ENCODE measurements around the gene TSPAN14.

TSPAN14 gene

GRCh38 chr10:80506836-80507487 lies 52.9 kb downstream of the TSPAN14 start:
- Histone ChIP-seq H3K27me3 (ENCODE audit: control insufficient read depth, insufficient read depth, low read length) (no peaks in the 10 kb centered on the region), H3K27ac (ENCODE audit: low read length) (no peak overlapping the region), H3K4me1 (ENCODE audit: control insufficient read depth, low read depth, low read length) (peaks cover 20% of the 10 kb centered on the region), H3K36me3 (ENCODE audit: control insufficient read depth, low read depth, low read length) (peaks cover 14% of the 10 kb centered on the region), H3K4me3 (ENCODE audit: low read length) (no peak overlapping the region), H3K9me3 (ENCODE audit: control insufficient read depth, low read depth, low read length) (no peaks in the 10 kb centered on the region), H3K9ac (ENCODE audit: low read length) (no peak overlapping the region)

- peaks cover 33% of the 10 kb centered on the region for H3K36me3 ChIP-seq (ENCODE audit: control insufficient read depth, low read depth, low read length)
- no peaks in the 10 kb centered on the region for H3K9me3 ChIP-seq (ENCODE audit: control insufficient read depth, low read depth, low read length)
- no peak overlapping the region for H3K27ac ChIP-seq (ENCODE audit: low read length)
- H3K4me3 ChIP-seq (ENCODE audit: low read length), result no peak overlapping the region
- no peaks in the 10 kb centered on the region for H3K27me3 ChIP-seq (ENCODE audit: control insufficient read depth, insufficient read depth, low read length)
- no peak overlapping the region for H3K9ac ChIP-seq (ENCODE audit: low read length)
- H3K4me1 ChIP-seq (ENCODE audit: control insufficient read depth, low read depth, low read length), result peaks cover 9% of the 10 kb centered on the region
These were observed 54.9 kb downstream of the TSPAN14 start for GRCh38 chr10:80509108-80509402.

- peaks cover 4% of the 10 kb centered on the region for H3K4me1 ChIP-seq (ENCODE audit: control insufficient read depth, low read depth, low read length)
- H3K27ac ChIP-seq (ENCODE audit: low read length), result no peak overlapping the region
- H3K4me3 ChIP-seq (ENCODE audit: low read length), result no peak overlapping the region
- H3K9me3 ChIP-seq (ENCODE audit: control insufficient read depth, low read depth, low read length), result no peaks in the 10 kb centered on the region
- H3K27me3 ChIP-seq (ENCODE audit: control insufficient read depth, insufficient read depth, low read length), result no peaks in the 10 kb centered on the region
- H3K36me3 ChIP-seq (ENCODE audit: control insufficient read depth, low read depth, low read length), result peaks cover 38% of the 10 kb centered on the region
- no peak overlapping the region for H3K9ac ChIP-seq (ENCODE audit: low read length)
These were observed 55.5 kb downstream of the TSPAN14 start for GRCh38 chr10:80509403-80510161.

GRCh38 chr10:80512031-80512526 lies 58.0 kb downstream of the TSPAN14 start:
- Histone ChIP-seq H3K4me3 (ENCODE audit: low read length) (no peak overlapping the region), H3K9ac (ENCODE audit: low read length) (no peak overlapping the region), H3K36me3 (ENCODE audit: control insufficient read depth, low read depth, low read length) (peaks cover 51% of the 10 kb centered on the region), H3K9me3 (ENCODE audit: control insufficient read depth, low read depth, low read length) (no peaks in the 10 kb centered on the region), H3K4me1 (ENCODE audit: control insufficient read depth, low read depth, low read length) (no peaks in the 10 kb centered on the region), H3K27ac (ENCODE audit: low read length) (no peak overlapping the region), H3K27me3 (ENCODE audit: control insufficient read depth, insufficient read depth, low read length) (no peaks in the 10 kb centered on the region)

- H3K27me3 ChIP-seq (ENCODE audit: control insufficient read depth, insufficient read depth, low read length), result no peaks in the 10 kb centered on the region
- no peaks in the 10 kb centered on the region for H3K9me3 ChIP-seq (ENCODE audit: control insufficient read depth, low read depth, low read length)
- H3K9ac ChIP-seq (ENCODE audit: low read length), result no peak overlapping the region
- no peaks in the 10 kb centered on the region for H3K4me1 ChIP-seq (ENCODE audit: control insufficient read depth, low read depth, low read length)
- peaks cover 61% of the 10 kb centered on the region for H3K36me3 ChIP-seq (ENCODE audit: control insufficient read depth, low read depth, low read length)
- no peak overlapping the region for H3K4me3 ChIP-seq (ENCODE audit: low read length)
- H3K27ac ChIP-seq (ENCODE audit: low read length), result no peak overlapping the region
These were observed 59.0 kb downstream of the TSPAN14 start for GRCh38 chr10:80513106-80513505.

GRCh38 chr10:80515511-80515910 lies 61.4 kb downstream of the TSPAN14 start:
- H3K36me3 ChIP-seq (ENCODE audit: control insufficient read depth, low read depth, low read length), result peaks cover 58% of the 10 kb centered on the region
- no peak overlapping the region for H3K9ac ChIP-seq (ENCODE audit: low read length)
- H3K9me3 ChIP-seq (ENCODE audit: control insufficient read depth, low read depth, low read length), result no peaks in the 10 kb centered on the region
- no peak overlapping the region for H3K4me3 ChIP-seq (ENCODE audit: low read length)
- H3K27me3 ChIP-seq (ENCODE audit: control insufficient read depth, insufficient read depth, low read length), result no peaks in the 10 kb centered on the region
- H3K27ac ChIP-seq (ENCODE audit: low read length), result no peak overlapping the region
- H3K4me1 ChIP-seq (ENCODE audit: control insufficient read depth, low read depth, low read length), result no peaks in the 10 kb centered on the region

GRCh38 chr10:80515941-80516340 lies 61.8 kb downstream of the TSPAN14 start:
- Histone ChIP-seq H3K4me3 (ENCODE audit: low read length) (no peak overlapping the region), H3K4me1 (ENCODE audit: control insufficient read depth, low read depth, low read length) (no peaks in the 10 kb centered on the region), H3K27me3 (ENCODE audit: control insufficient read depth, insufficient read depth, low read length) (no peaks in the 10 kb centered on the region), H3K9ac (ENCODE audit: low read length) (no peak overlapping the region), H3K9me3 (ENCODE audit: control insufficient read depth, low read depth, low read length) (no peaks in the 10 kb centered on the region), H3K36me3 (ENCODE audit: control insufficient read depth, low read depth, low read length) (peaks cover 57% of the 10 kb centered on the region), H3K27ac (ENCODE audit: low read length) (no peak overlapping the region)

GRCh38 chr10:80516506-80517075 lies 62.5 kb downstream of the TSPAN14 start:
- H3K9ac ChIP-seq (ENCODE audit: low read length), result no peak overlapping the region
- no peak overlapping the region for H3K27ac ChIP-seq (ENCODE audit: low read length)
- no peak overlapping the region for H3K4me3 ChIP-seq (ENCODE audit: low read length)
- peaks cover 55% of the 10 kb centered on the region for H3K36me3 ChIP-seq (ENCODE audit: control insufficient read depth, low read depth, low read length)
- H3K9me3 ChIP-seq (ENCODE audit: control insufficient read depth, low read depth, low read length), result no peaks in the 10 kb centered on the region
- H3K27me3 ChIP-seq (ENCODE audit: control insufficient read depth, insufficient read depth, low read length), result no peaks in the 10 kb centered on the region
- no peaks in the 10 kb centered on the region for H3K4me1 ChIP-seq (ENCODE audit: control insufficient read depth, low read depth, low read length)

GRCh38 chr10:80517416-80518142 lies 63.5 kb downstream of the TSPAN14 start:
- Histone ChIP-seq H3K36me3 (ENCODE audit: control insufficient read depth, low read depth, low read length) (peaks cover 49% of the 10 kb centered on the region), H3K4me1 (ENCODE audit: control insufficient read depth, low read depth, low read length) (no peaks in the 10 kb centered on the region), H3K9me3 (ENCODE audit: control insufficient read depth, low read depth, low read length) (no peaks in the 10 kb centered on the region), H3K9ac (ENCODE audit: low read length) (no peak overlapping the region), H3K27ac (ENCODE audit: low read length) (no peak overlapping the region), H3K27me3 (ENCODE audit: control insufficient read depth, insufficient read depth, low read length) (no peaks in the 10 kb centered on the region), H3K4me3 (ENCODE audit: low read length) (no peak overlapping the region)

- H3K9ac ChIP-seq (ENCODE audit: low read length), result no peak overlapping the region
- no peaks in the 10 kb centered on the region for H3K9me3 ChIP-seq (ENCODE audit: control insufficient read depth, low read depth, low read length)
- H3K27ac ChIP-seq (ENCODE audit: low read length), result no peak overlapping the region
- H3K36me3 ChIP-seq (ENCODE audit: control insufficient read depth, low read depth, low read length), result peaks cover 43% of the 10 kb centered on the region
- H3K4me3 ChIP-seq (ENCODE audit: low read length), result no peak overlapping the region
- H3K27me3 ChIP-seq (ENCODE audit: control insufficient read depth, insufficient read depth, low read length), result no peaks in the 10 kb centered on the region
- H3K4me1 ChIP-seq (ENCODE audit: control insufficient read depth, low read depth, low read length), result no peaks in the 10 kb centered on the region
These were observed 64.2 kb downstream of the TSPAN14 start for GRCh38 chr10:80518143-80518806.

GRCh38 chr10:80518807-80519360 lies 64.8 kb downstream of the TSPAN14 start:
- Histone ChIP-seq H3K4me3 (ENCODE audit: low read length) (no peak overlapping the region), H3K9ac (ENCODE audit: low read length) (no peak overlapping the region), H3K27ac (ENCODE audit: low read length) (no peak overlapping the region), H3K36me3 (ENCODE audit: control insufficient read depth, low read depth, low read length) (peaks cover 37% of the 10 kb centered on the region), H3K27me3 (ENCODE audit: control insufficient read depth, insufficient read depth, low read length) (no peaks in the 10 kb centered on the region), H3K9me3 (ENCODE audit: control insufficient read depth, low read depth, low read length) (no peaks in the 10 kb centered on the region), H3K4me1 (ENCODE audit: control insufficient read depth, low read depth, low read length) (no peaks in the 10 kb centered on the region)
